ENCODE data around the gene TERT. TPM values are rescaled to one million over a fixed set of nuclear protein-coding genes. Genes with fewer than 3 reads are reported as not detected.

Gene TERT
- total and polyA plus RNA-seq, 2 experiments from 2014 or later, result 0.08 TPM; not detected in 1

GRCh38 chr5:1315709-1316587 is 21.1 kb upstream of the TERT start:
- H3K4me2 ChIP-seq, result peak overlapping the region; percentile 65

DNA sequence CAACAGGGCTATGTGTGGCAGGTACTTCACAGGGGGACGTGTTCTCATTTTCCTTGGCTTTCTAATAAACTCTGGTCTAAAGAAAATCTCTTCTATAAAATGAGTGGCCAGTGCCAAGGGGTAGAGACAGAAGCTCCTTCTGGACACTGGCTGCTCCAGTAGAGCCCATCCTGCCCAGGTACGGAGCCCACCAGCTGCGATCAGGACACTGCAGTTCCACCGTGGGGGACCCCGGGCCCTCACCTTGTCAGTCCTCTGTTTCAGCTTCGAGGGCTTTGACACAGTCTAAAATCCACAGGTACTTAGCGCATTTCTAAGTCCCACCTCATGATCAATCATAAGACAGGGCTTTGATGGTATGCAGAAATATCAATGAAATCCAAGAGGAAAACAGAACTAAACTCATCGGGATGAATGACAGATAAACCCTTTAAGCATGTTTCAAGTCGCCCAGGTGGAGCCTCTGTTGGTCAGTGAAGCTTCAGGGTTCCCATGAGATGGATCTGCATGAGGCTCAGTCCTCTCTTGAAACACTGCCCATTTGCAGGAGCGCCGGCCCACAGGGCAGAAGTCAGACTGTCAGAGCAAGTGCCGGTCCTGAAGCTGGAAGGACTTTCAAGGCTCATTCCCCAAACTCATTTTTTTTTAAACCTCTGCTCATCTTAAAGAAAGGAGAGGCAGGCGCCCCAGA is 20.3 kb upstream of the TERT start:
- Histone ChIP-seq H3K4me1 (ENCODE audit: insufficient read depth) (peaks cover 18% of the 10 kb centered on the region), H2AFZ (no peak overlapping the region), H3K36me3 (replicated peaks; ENCODE audit: insufficient read depth, low read depth) (no peaks in the 10 kb centered on the region), H3K79me2 (no peaks in the 10 kb centered on the region), H3K4me2 (peak overlapping the region; percentile 65), H3K27me3 (no peaks in the 10 kb centered on the region), H3K27ac (no peak overlapping the region), H3K4me3 (no peak overlapping the region), H3K9me2 (replicated peaks; ENCODE audit: insufficient read depth) (no peaks in the 10 kb centered on the region), H3K9me3 (ENCODE audit: low read depth) (no peaks in the 10 kb centered on the region), H4K20me1 (ENCODE audit: insufficient read depth, poor library complexity, severe bottlenecking) (no peaks in the 10 kb centered on the region)
- 78% methylated on average over 13 of the region's 13 CpGs for WGBS (ENCODE audit: low lambda C conversion rate, missing lambda C conversion rate)
- TF ChIP-seq EZH2phosphoT487 (IDR thresholded peaks at IDR 0.05; ENCODE audit: low read depth, severe bottlenecking, unreplicated experiment) (no peak), EZH2 (IDR thresholded peaks at IDR 0.05; ENCODE audit: borderline replicate concordance) (no peak), CTCF (IDR thresholded peaks at IDR 0.05; ENCODE audit: poor library complexity) (no peak)
- no peak for DNase-seq (ENCODE audit: low spot score)

More at GRCh38 chr5:1315709-1316587, 21.1 kb upstream of the TERT start:
- peaks cover 18% of the 10 kb centered on the region for H3K4me1 ChIP-seq (ENCODE audit: insufficient read depth)
- no peaks in the 10 kb centered on the region for H3K9me3 ChIP-seq (ENCODE audit: low read depth)
- no peaks in the 10 kb centered on the region for H3K36me3 ChIP-seq (replicated peaks; ENCODE audit: insufficient read depth, low read depth)
- no peaks in the 10 kb centered on the region for H3K27me3 ChIP-seq
- H4K20me1 ChIP-seq (ENCODE audit: insufficient read depth, poor library complexity, severe bottlenecking), result no peaks in the 10 kb centered on the region
- H3K9me2 ChIP-seq (replicated peaks; ENCODE audit: insufficient read depth), result no peaks in the 10 kb centered on the region
- DNase-seq (ENCODE audit: low spot score), result peak; percentile 78
- no peaks in the 10 kb centered on the region for H3K79me2 ChIP-seq
- 39% methylated on average over 33 of the region's 33 CpGs for WGBS (ENCODE audit: low lambda C conversion rate, missing lambda C conversion rate)
- H3K27ac ChIP-seq, result peak overlapping the region; percentile 71
- H3K4me3 ChIP-seq, result no peak overlapping the region
- TF ChIP-seq EZH2phosphoT487 (IDR thresholded peaks at IDR 0.05; ENCODE audit: low read depth, severe bottlenecking, unreplicated experiment), result no peak
- TF ChIP-seq CTCF (IDR thresholded peaks at IDR 0.05; ENCODE audit: poor library complexity), result no peak
- TF ChIP-seq EZH2 (IDR thresholded peaks at IDR 0.05; ENCODE audit: borderline replicate concordance), result no peak
- H2AFZ ChIP-seq, result no peak overlapping the region

GRCh38 chr5:1314564-1314982 is 19.7 kb upstream of the TERT start:
- Histone ChIP-seq H3K9me2 (replicated peaks; ENCODE audit: insufficient read depth) (no peaks in the 10 kb centered on the region), H3K4me1 (ENCODE audit: insufficient read depth) (peaks cover 18% of the 10 kb centered on the region), H3K36me3 (replicated peaks; ENCODE audit: insufficient read depth, low read depth) (no peaks in the 10 kb centered on the region), H3K4me3 (no peak overlapping the region), H4K20me1 (ENCODE audit: insufficient read depth, poor library complexity, severe bottlenecking) (no peaks in the 10 kb centered on the region), H3K27ac (no peak overlapping the region), H3K79me2 (no peaks in the 10 kb centered on the region), H3K4me2 (no peak overlapping the region), H3K9me3 (ENCODE audit: low read depth) (no peaks in the 10 kb centered on the region), H3K27me3 (no peaks in the 10 kb centered on the region), H2AFZ (no peak overlapping the region)
- DNase-seq (ENCODE audit: low spot score), result no peak
- no peak for TF ChIP-seq EZH2 (IDR thresholded peaks at IDR 0.05; ENCODE audit: borderline replicate concordance)
- TF ChIP-seq EZH2phosphoT487 (IDR thresholded peaks at IDR 0.05; ENCODE audit: low read depth, severe bottlenecking, unreplicated experiment), result no peak
- TF ChIP-seq CTCF (IDR thresholded peaks at IDR 0.05; ENCODE audit: poor library complexity), result no peak
- WGBS (ENCODE audit: low lambda C conversion rate, missing lambda C conversion rate), result 94% methylated on average over 13 of the region's 13 CpGs

All from hepatocyte (in vitro differentiated cells).